ENCODE measurements around the gene CDKL5.
A peak's percentile ranks its signal among the peaks of the same experiment; 100 is the strongest.

- TF ChIP-seq CTCF (IDR thresholded peaks at IDR 0.05; ENCODE audit: insufficient read depth, low read length): no peak
- TF ChIP-seq, protein P1, sequence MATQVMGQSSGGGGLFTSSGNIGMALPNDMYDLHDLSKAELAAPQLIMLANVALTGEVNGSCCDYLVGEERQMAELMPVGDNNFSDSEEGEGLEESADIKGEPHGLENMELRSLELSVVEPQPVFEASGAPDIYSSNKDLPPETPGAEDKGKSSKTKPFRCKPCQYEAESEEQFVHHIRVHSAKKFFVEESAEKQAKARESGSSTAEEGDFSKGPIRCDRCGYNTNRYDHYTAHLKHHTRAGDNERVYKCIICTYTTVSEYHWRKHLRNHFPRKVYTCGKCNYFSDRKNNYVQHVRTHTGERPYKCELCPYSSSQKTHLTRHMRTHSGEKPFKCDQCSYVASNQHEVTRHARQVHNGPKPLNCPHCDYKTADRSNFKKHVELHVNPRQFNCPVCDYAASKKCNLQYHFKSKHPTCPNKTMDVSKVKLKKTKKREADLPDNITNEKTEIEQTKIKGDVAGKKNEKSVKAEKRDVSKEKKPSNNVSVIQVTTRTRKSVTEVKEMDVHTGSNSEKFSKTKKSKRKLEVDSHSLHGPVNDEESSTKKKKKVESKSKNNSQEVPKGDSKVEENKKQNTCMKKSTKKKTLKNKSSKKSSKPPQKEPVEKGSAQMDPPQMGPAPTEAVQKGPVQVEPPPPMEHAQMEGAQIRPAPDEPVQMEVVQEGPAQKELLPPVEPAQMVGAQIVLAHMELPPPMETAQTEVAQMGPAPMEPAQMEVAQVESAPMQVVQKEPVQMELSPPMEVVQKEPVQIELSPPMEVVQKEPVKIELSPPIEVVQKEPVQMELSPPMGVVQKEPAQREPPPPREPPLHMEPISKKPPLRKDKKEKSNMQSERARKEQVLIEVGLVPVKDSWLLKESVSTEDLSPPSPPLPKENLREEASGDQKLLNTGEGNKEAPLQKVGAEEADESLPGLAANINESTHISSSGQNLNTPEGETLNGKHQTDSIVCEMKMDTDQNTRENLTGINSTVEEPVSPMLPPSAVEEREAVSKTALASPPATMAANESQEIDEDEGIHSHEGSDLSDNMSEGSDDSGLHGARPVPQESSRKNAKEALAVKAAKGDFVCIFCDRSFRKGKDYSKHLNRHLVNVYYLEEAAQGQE (IDR thresholded peaks at IDR 0.05; ENCODE audit: insufficient replicate concordance, low read depth): no peak
- no peak for TF ChIP-seq POLR2AphosphoS5 (IDR thresholded peaks at IDR 0.05; ENCODE audit: low read depth)
- peak; percentile 28; the same call in 1 of the 2 replicates for TF ChIP-seq SPI1 (IDR thresholded peaks at IDR 0.05; ENCODE audit: borderline replicate concordance, low read depth)
- TF ChIP-seq GABPA (IDR thresholded peaks at IDR 0.05; ENCODE audit: low read depth): no peak
Observed at GRCh38 chrX:18666614-18667013, 241.2 kb downstream of the CDKL5 start.
